LoVo (cell line): Measurements from ENCODE around the gene MARCHF3.
"Not testable (repeated sequence)": the region's sequence is repeated elsewhere in the genome, so short reads cannot be mapped to it uniquely, and the experiment has no call there.

ENCODE experiments used
- DNase-seq: peaks from one replicate; pipeline ENCODE4 v3.0.0-alpha.2; 2016; ENCODE audit warnings: low spot score

Gene MARCHF3

GRCh38 chr5:126875303-126875785 lies 155.0 kb downstream of the MARCHF3 start:
- no peak for DNase-seq

- DNase-seq, result no peak
Measured at GRCh38 chr5:126872561-126873354, 157.6 kb downstream of the MARCHF3 start.

- DNase-seq, result no peak
Measured at GRCh38 chr5:126871441-126871840, 158.9 kb downstream of the MARCHF3 start.

- DNase-seq, result no peak
Measured at GRCh38 chr5:126869005-126869451, 161.3 kb downstream of the MARCHF3 start.

- no peak for DNase-seq
Measured at GRCh38 chr5:126868338-126869004, 161.9 kb downstream of the MARCHF3 start.

- DNase-seq, result no peak
Measured at GRCh38 chr5:126866851-126867636, 163.3 kb downstream of the MARCHF3 start.

GRCh38 chr5:126865299-126865698 lies 165.1 kb downstream of the MARCHF3 start:
- no peak for DNase-seq

GRCh38 chr5:126864042-126864688 lies 166.2 kb downstream of the MARCHF3 start:
- no peak for DNase-seq

GRCh38 chr5:126863402-126863801 lies 167.0 kb downstream of the MARCHF3 start:
- no peak for DNase-seq

- DNase-seq, result no peak
Measured at GRCh38 chr5:126858441-126858840, 171.9 kb downstream of the MARCHF3 start.

- no peak for DNase-seq
Measured at GRCh38 chr5:126857472-126858410, 172.6 kb downstream of the MARCHF3 start.

GRCh38 chr5:126855266-126855665 lies 175.1 kb downstream of the MARCHF3 start:
- DNase-seq, result no peak

- no peak for DNase-seq
Measured at GRCh38 chr5:126854526-126855110, 175.7 kb downstream of the MARCHF3 start.

- DNase-seq, result not testable (repeated sequence)
Measured at GRCh38 chr5:126853541-126854307, 176.6 kb downstream of the MARCHF3 start.

GRCh38 chr5:126852841-126853271 lies 177.5 kb downstream of the MARCHF3 start:
- no peak for DNase-seq

- DNase-seq, result no peak
Measured at GRCh38 chr5:126852091-126852571, 178.2 kb downstream of the MARCHF3 start.

- no peak for DNase-seq
Measured at GRCh38 chr5:126851501-126852011, 178.8 kb downstream of the MARCHF3 start.

- DNase-seq, result no peak
Measured at GRCh38 chr5:126849101-126849678, 181.2 kb downstream of the MARCHF3 start.

- DNase-seq, result no peak
Measured at GRCh38 chr5:126848253-126848652, 182.1 kb downstream of the MARCHF3 start.
